NCI-H128 (cell line): ENCODE data around the gene DPYSL4.

Experiments
- DNase-seq: peaks from one replicate; lab custom pipeline; 2025; ENCODE audit not compliant: unreplicated experiment; lab: John Stamatoyannopoulos, UW

The DPYSL4 gene

GRCh38 chr10:132186488-132187429, at the start of gene DPYSL4:
TSS of gene DPYSL4 (plus strand) at chr10:132186948. CDS start at chr10:132187064, 116 bp downstream.
- no peak for DNase-seq

- DNase-seq, result no peak
Measured at GRCh38 chr10:132137111-132138072, 49.4 kb upstream of the DPYSL4 start.

- DNase-seq, result no peak
Measured at GRCh38 chr10:132138133-132138532, 48.6 kb upstream of the DPYSL4 start.

GRCh38 chr10:132138596-132138995, 48.2 kb upstream of the DPYSL4 start:
- no peak for DNase-seq

- DNase-seq, result no peak
Measured at GRCh38 chr10:132139526-132139925, 47.2 kb upstream of the DPYSL4 start.

- no peak for DNase-seq
Measured at GRCh38 chr10:132140167-132140925, 46.4 kb upstream of the DPYSL4 start.

- DNase-seq, result no peak
Measured at GRCh38 chr10:132141076-132141475, 45.7 kb upstream of the DPYSL4 start.

GRCh38 chr10:132141526-132142395, 45.0 kb upstream of the DPYSL4 start:
- DNase-seq, result no peak

GRCh38 chr10:132142396-132143161, 44.2 kb upstream of the DPYSL4 start:
- no peak for DNase-seq

- no peak for DNase-seq
Measured at GRCh38 chr10:132143162-132143561, 43.6 kb upstream of the DPYSL4 start.

GRCh38 chr10:132144086-132144485, 42.7 kb upstream of the DPYSL4 start:
- DNase-seq, result no peak

- DNase-seq, result no peak
Measured at GRCh38 chr10:132145002-132145401, 41.7 kb upstream of the DPYSL4 start.

GRCh38 chr10:132145521-132146185, 41.1 kb upstream of the DPYSL4 start:
- no peak for DNase-seq

- DNase-seq, result no peak
Measured at GRCh38 chr10:132146271-132146671, 40.5 kb upstream of the DPYSL4 start.

GRCh38 chr10:132146941-132147915, 39.5 kb upstream of the DPYSL4 start:
- DNase-seq, result no peak

- no peak for DNase-seq
Measured at GRCh38 chr10:132148261-132149251, 38.2 kb upstream of the DPYSL4 start.
